ENCODE measurements around the gene STRA6.

STRA6 gene

DNA sequence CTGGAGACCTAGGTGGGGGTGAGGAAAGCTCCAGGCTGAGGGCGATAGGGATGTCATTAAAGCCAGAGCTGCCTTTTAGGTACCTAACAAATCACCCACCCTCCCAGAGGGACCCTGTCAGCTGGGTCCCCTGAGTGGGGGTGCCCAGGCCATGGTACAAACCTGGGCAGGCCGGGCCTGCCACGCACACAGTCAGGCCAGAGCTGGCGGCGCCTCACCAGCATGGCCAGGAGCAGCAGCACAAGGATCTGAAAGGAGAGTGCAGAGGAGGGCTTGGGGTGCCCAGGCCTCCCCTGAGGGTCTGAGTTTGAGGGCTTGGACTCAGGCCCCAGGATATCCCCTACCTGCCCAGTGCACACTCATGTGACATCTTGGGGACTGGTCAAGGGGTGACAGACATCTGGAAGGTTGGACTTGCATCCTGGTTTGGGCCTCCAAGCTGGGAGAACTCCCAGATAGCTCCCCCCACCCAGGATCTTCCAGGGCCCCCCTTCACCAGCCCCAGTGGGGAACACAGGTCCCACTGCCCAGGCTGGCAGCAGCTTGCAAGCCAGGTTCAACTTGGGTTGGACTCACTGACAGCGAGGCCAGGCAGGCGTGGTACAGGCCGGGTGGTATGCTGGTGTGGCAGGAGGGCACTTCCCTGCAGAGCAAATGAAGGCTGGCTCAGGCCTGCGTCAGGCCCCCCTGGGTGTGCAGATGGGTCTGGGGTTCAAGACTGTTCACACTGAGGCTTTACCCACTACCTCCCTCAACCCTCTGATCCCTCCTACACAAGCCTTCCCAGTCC, 5.2 kb downstream of the STRA6 start:
- WGBS (ENCODE audit: insufficient coverage), result 98% methylated on average over 7 of the region's 9 CpGs

DNA sequence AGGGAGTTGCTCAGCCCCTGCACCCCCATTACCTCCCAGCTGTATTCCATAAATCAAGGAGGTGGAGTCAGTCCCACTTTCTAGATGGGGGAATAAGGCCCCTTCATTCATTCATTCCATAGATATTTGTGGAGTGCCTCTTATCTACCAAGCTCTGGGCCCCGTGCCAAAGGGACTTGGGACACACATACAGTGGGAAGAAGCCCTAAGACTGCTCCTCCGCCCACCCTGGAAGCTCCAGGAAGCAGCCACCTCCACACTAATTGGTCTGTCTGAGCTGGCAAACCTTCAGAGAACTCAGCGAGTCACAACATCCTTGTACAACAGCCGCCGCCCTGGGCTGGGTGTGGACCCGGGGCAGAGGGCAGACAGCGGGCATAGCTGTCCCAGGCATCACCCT, 6.4 kb downstream of the STRA6 start:
- H3K4me1 ChIP-seq (ENCODE audit: control extremely low read depth in 1 of 4, control insufficient read depth in 4 of 4, insufficient read depth in 4 of 4, low read length in 3 of 4), result peaks cover 0 to 28% (median 3%) of the 10 kb centered on the region in 4 experiments
- no peaks in the 10 kb centered on the region for H3K36me3 ChIP-seq (ENCODE audit: control insufficient read depth in 4 of 4, insufficient read depth in 4 of 4, low read length in 3 of 4)
- DNase-seq, result no peak
- H3K4me3 ChIP-seq (ENCODE audit: control insufficient read depth in 1 of 7, extremely low read depth in 1 of 7, insufficient read depth in 4 of 7, low read depth in 2 of 7, low read length in 6 of 7), result no peak overlapping the region
- 94% methylated on average over 7 of the region's 7 CpGs for WGBS (ENCODE audit: insufficient coverage)
- H3K9me3 ChIP-seq (ENCODE audit: control extremely low read depth in 1 of 5, control insufficient read depth in 4 of 5, insufficient read depth in 2 of 5, low read depth in 1 of 5, low read length in 4 of 5), result no peaks in the 10 kb centered on the region
- no peak overlapping the region for H3K27ac ChIP-seq (ENCODE audit: insufficient read depth in 1 of 2, low read depth in 1 of 2, low read length in 2 of 2, poor library complexity in 1 of 2, severe bottlenecking in 2 of 2)
- H3K27me3 ChIP-seq (replicated peaks in 2 of 5; ENCODE audit: control insufficient read depth in 4 of 5, insufficient read depth in 5 of 5, low read length in 4 of 5), result no peaks in the 10 kb centered on the region
- ChIA-PET POLR2A (no interaction called here), CTCF (interaction anchor here (0.6 kb wide), 2 partner anchors 52 to 67 kb away, joined by 3 read pairs; no protein-coding TSS in a partner anchor)

More for the DNA sequence above, 5.2 kb downstream of the STRA6 start:
- Histone ChIP-seq H3K27ac (ENCODE audit: insufficient read depth in 1 of 2, low read depth in 1 of 2, low read length in 2 of 2, poor library complexity in 1 of 2, severe bottlenecking in 2 of 2) (no peak overlapping the region), H3K9me3 (ENCODE audit: control extremely low read depth in 1 of 5, control insufficient read depth in 4 of 5, insufficient read depth in 2 of 5, low read depth in 1 of 5, low read length in 4 of 5) (no peaks in the 10 kb centered on the region), H3K36me3 (ENCODE audit: control insufficient read depth in 4 of 4, insufficient read depth in 4 of 4, low read length in 3 of 4) (no peaks in the 10 kb centered on the region), H3K4me3 (ENCODE audit: control insufficient read depth in 1 of 7, extremely low read depth in 1 of 7, insufficient read depth in 4 of 7, low read depth in 2 of 7, low read length in 6 of 7) (no peak overlapping the region), H3K4me1 (ENCODE audit: control extremely low read depth in 1 of 4, control insufficient read depth in 4 of 4, insufficient read depth in 4 of 4, low read length in 3 of 4) (peaks cover 0 to 36% (median 4%) of the 10 kb centered on the region in 4 experiments), H3K27me3 (replicated peaks in 2 of 5; ENCODE audit: control insufficient read depth in 4 of 5, insufficient read depth in 5 of 5, low read length in 4 of 5) (no peaks in the 10 kb centered on the region)
- no peak for DNase-seq
- POLR2A ChIA-PET, result no interaction called here
- CTCF ChIA-PET, result interaction anchor here (0.5 kb wide), 1 partner anchor 1986 kb away, joined by 3 read pairs; no protein-coding TSS in a partner anchor

DNA sequence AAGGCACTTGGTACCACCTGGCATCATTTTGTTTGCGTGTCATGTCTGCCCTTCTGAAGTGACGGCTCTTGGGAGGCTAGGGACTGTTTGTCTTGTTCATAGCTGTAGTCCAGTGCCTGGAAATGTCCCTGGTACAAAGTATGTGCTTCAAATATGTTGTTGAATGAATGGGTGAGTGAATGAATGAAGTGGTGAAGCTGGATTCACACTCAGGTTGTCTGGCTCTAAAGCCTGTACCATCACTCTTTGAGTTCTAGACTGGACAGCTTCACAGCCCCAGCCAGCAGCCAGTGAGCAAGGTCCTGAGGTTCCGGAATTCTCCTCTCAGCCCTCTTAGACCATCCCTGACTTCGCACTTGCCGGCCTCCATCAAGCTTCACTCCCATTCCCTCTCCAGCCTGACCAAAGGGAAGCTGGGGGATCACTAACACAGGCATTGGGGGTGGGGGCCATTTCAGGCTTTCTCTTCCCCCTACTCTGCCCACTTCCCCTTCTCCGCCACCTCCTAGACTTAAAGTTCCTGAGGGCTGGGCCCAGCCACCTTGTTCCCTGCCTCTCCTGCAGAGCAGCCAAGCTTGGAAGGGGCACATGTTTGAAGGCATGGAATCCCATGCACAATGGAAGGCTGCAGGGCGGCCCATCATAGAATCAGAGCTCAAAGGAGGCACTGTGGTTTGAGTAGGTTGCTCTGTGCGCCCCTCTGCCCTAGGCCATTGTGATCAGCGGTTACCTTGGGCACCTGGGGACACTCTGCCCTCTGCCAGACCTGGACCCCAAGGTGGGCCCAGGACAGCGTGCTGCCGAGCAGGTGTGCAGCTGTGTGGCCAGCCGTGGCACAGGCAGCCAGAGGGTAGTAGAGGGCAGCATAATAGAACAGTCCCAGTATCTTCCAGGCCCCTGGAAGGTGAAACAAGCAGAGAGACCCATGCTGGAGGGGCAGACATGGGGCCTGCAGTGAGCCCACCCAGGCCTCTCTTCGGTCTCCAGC, 7.7 kb downstream of the STRA6 start:
- H3K4me3 ChIP-seq (ENCODE audit: control insufficient read depth in 1 of 7, extremely low read depth in 1 of 7, insufficient read depth in 4 of 7, low read depth in 2 of 7, low read length in 6 of 7), result no peak overlapping the region
- H3K36me3 ChIP-seq (ENCODE audit: control insufficient read depth in 4 of 4, insufficient read depth in 4 of 4, low read length in 3 of 4), result no peaks in the 10 kb centered on the region
- 94% methylated on average over 12 of the region's 13 CpGs for WGBS (ENCODE audit: insufficient coverage)
- H3K9me3 ChIP-seq (ENCODE audit: control extremely low read depth in 1 of 5, control insufficient read depth in 4 of 5, insufficient read depth in 2 of 5, low read depth in 1 of 5, low read length in 4 of 5), result no peaks in the 10 kb centered on the region
- no peak overlapping the region for H3K27ac ChIP-seq (ENCODE audit: insufficient read depth in 1 of 2, low read depth in 1 of 2, low read length in 2 of 2, poor library complexity in 1 of 2, severe bottlenecking in 2 of 2)
- CTCF ChIA-PET, result interaction anchor here (0.7 to 1.1 kb wide), 2 partner anchors 13 to 112 kb away, joined by 3 to 5 read pairs; no protein-coding TSS in a partner anchor
- peak in 2 of 3 donors; percentile 15 to 20 for DNase-seq
- H3K4me1 ChIP-seq (ENCODE audit: control extremely low read depth in 1 of 4, control insufficient read depth in 4 of 4, insufficient read depth in 4 of 4, low read length in 3 of 4), result peaks cover 0 to 17% (median 3%) of the 10 kb centered on the region in 4 experiments
- H3K27me3 ChIP-seq (replicated peaks in 2 of 5; ENCODE audit: control insufficient read depth in 4 of 5, insufficient read depth in 5 of 5, low read length in 4 of 5), result no peaks in the 10 kb centered on the region
- POLR2A ChIA-PET, result interaction anchor here (1.2 kb wide), 1 partner anchor 60 kb away, joined by 5 read pairs; no protein-coding TSS in a partner anchor

DNA sequence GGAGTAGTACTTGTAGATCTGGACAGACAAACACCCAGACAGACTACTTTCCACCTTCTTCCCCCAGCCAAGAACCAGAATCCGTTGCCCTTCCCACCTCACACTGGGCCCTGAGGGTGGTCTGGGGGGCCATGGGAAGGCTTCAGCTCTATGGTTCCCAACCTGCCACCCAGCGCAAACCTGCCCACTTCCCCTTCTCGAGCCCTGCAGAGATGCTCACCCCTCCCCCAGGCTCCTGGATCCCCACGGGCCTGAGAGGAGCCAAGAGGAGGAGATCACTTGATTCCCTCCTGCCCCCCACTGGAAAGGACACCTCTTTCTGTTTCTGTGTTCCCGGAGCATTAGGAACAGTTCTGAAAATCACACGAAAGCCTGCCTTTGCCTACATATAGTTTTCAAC, 8.7 kb downstream of the STRA6 start:
- DNase-seq, result no peak
- ChIA-PET POLR2A (no interaction called here), CTCF (no interaction called here)
- 58% methylated on average over 6 of the region's 6 CpGs for WGBS (ENCODE audit: insufficient coverage)
- Histone ChIP-seq H3K4me3 (ENCODE audit: control insufficient read depth in 1 of 7, extremely low read depth in 1 of 7, insufficient read depth in 4 of 7, low read depth in 2 of 7, low read length in 6 of 7) (no peak overlapping the region), H3K27me3 (replicated peaks in 2 of 5; ENCODE audit: control insufficient read depth in 4 of 5, insufficient read depth in 5 of 5, low read length in 4 of 5) (no peaks in the 10 kb centered on the region), H3K9me3 (ENCODE audit: control extremely low read depth in 1 of 5, control insufficient read depth in 4 of 5, insufficient read depth in 2 of 5, low read depth in 1 of 5, low read length in 4 of 5) (no peaks in the 10 kb centered on the region), H3K36me3 (ENCODE audit: control insufficient read depth in 4 of 4, insufficient read depth in 4 of 4, low read length in 3 of 4) (no peaks in the 10 kb centered on the region), H3K27ac (ENCODE audit: insufficient read depth in 1 of 2, low read depth in 1 of 2, low read length in 2 of 2, poor library complexity in 1 of 2, severe bottlenecking in 2 of 2) (no peak overlapping the region), H3K4me1 (ENCODE audit: control extremely low read depth in 1 of 4, control insufficient read depth in 4 of 4, insufficient read depth in 4 of 4, low read length in 3 of 4) (peaks cover 0 to 17% (median 3%) of the 10 kb centered on the region in 4 experiments)

DNA sequence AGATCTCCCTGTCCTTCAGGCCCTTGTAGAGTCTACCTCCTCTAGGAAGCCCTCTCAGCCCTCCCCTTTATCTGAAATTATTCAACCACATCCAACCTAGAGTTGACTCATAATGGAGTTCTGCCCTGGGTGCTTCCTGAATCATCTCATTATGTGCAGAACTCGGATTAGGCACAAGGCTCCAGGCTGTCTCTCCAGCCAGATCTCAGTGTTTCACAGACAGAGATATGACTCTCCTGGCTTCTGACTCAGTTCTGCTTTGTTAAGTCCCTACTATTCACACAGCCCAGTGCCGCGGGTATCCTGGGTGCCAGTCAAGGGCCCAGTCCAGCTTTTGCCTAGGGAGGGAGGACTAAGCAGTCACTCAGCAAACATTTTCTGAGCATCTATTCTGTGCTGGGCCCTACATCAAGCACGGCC, 9.3 kb downstream of the STRA6 start:
- 98% methylated on average over 4 of the region's 4 CpGs for WGBS (ENCODE audit: insufficient coverage)
- no peaks in the 10 kb centered on the region for H3K9me3 ChIP-seq (ENCODE audit: control extremely low read depth in 1 of 5, control insufficient read depth in 4 of 5, insufficient read depth in 2 of 5, low read depth in 1 of 5, low read length in 4 of 5)
- no peak for DNase-seq
- CTCF ChIA-PET, result no interaction called here
- H3K27ac ChIP-seq (ENCODE audit: insufficient read depth in 1 of 2, low read depth in 1 of 2, low read length in 2 of 2, poor library complexity in 1 of 2, severe bottlenecking in 2 of 2), result no peak overlapping the region
- POLR2A ChIA-PET, result no interaction called here
- no peaks in the 10 kb centered on the region for H3K36me3 ChIP-seq (ENCODE audit: control insufficient read depth in 4 of 4, insufficient read depth in 4 of 4, low read length in 3 of 4)
- H3K4me3 ChIP-seq (ENCODE audit: control insufficient read depth in 1 of 7, extremely low read depth in 1 of 7, insufficient read depth in 4 of 7, low read depth in 2 of 7, low read length in 6 of 7), result no peak overlapping the region
- peaks cover 0 to 2% (median 0%) of the 10 kb centered on the region in 5 experiments for H3K27me3 ChIP-seq (replicated peaks in 2 of 5; ENCODE audit: control insufficient read depth in 4 of 5, insufficient read depth in 5 of 5, low read length in 4 of 5)
- H3K4me1 ChIP-seq (ENCODE audit: control extremely low read depth in 1 of 4, control insufficient read depth in 4 of 4, insufficient read depth in 4 of 4, low read length in 3 of 4), result peaks cover 0 to 17% (median 3%) of the 10 kb centered on the region in 4 experiments

DNA sequence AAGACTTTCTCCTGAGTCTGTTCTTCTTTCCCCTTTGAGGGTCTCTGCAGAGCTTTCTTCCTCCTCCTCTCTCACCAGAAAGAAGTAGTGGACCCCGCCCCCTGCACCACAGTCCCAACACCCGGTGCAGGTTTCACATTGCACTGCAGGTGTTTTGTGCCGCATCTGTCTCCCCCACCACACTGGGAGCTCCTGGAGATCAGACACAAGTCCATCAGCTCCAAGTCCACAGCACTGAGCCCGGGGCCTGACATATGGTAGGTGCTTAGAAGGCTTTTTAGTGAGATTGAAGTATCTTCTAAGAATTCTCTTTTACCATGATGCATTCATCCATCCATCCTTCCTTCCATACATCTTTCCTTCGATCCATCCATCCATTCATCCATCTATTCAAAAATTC, 9.8 kb downstream of the STRA6 start:
- Histone ChIP-seq H3K27ac (ENCODE audit: insufficient read depth in 1 of 2, low read depth in 1 of 2, low read length in 2 of 2, poor library complexity in 1 of 2, severe bottlenecking in 2 of 2) (no peak overlapping the region), H3K4me3 (ENCODE audit: control insufficient read depth in 1 of 7, extremely low read depth in 1 of 7, insufficient read depth in 4 of 7, low read depth in 2 of 7, low read length in 6 of 7) (no peak overlapping the region), H3K27me3 (replicated peaks in 2 of 5; ENCODE audit: control insufficient read depth in 4 of 5, insufficient read depth in 5 of 5, low read length in 4 of 5) (peaks cover 0 to 2% (median 0%) of the 10 kb centered on the region in 5 experiments), H3K36me3 (ENCODE audit: control insufficient read depth in 4 of 4, insufficient read depth in 4 of 4, low read length in 3 of 4) (no peaks in the 10 kb centered on the region), H3K9me3 (ENCODE audit: control extremely low read depth in 1 of 5, control insufficient read depth in 4 of 5, insufficient read depth in 2 of 5, low read depth in 1 of 5, low read length in 4 of 5) (no peaks in the 10 kb centered on the region), H3K4me1 (ENCODE audit: control extremely low read depth in 1 of 4, control insufficient read depth in 4 of 4, insufficient read depth in 4 of 4, low read length in 3 of 4) (peaks cover 0 to 17% (median 3%) of the 10 kb centered on the region in 4 experiments)
- DNase-seq, result no peak
- ChIA-PET POLR2A (no interaction called here), CTCF (interaction anchor here (1.9 kb wide), 1 partner anchor 12 kb away, joined by 4 read pairs; no protein-coding TSS in a partner anchor)
- 78% methylated on average over 3 of the region's 5 CpGs for WGBS (ENCODE audit: insufficient coverage)

Data from common myeloid progenitor, CD34-positive (primary cell).